ENCODE results near the gene PRKCE.

DNA sequence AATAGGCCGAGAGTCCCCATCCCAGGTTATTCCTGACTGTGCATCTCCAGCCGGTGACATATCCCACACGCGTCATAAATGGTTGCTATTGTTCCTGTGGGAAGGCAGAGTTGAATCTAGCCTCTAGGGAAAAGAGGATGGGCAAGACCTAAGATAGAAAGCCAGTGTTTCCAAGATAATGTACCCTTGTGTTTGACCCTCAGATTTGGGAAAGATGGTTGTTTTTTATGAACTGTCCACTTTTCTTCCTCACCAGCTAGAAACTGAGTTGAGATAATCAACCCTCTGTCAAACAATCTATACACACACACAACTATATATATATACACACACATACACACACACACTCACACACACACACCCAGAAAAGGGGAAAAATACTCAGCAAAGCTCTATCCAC lies 131.0 kb downstream of the PRKCE start:
- TF ChIP-seq, protein P1, sequence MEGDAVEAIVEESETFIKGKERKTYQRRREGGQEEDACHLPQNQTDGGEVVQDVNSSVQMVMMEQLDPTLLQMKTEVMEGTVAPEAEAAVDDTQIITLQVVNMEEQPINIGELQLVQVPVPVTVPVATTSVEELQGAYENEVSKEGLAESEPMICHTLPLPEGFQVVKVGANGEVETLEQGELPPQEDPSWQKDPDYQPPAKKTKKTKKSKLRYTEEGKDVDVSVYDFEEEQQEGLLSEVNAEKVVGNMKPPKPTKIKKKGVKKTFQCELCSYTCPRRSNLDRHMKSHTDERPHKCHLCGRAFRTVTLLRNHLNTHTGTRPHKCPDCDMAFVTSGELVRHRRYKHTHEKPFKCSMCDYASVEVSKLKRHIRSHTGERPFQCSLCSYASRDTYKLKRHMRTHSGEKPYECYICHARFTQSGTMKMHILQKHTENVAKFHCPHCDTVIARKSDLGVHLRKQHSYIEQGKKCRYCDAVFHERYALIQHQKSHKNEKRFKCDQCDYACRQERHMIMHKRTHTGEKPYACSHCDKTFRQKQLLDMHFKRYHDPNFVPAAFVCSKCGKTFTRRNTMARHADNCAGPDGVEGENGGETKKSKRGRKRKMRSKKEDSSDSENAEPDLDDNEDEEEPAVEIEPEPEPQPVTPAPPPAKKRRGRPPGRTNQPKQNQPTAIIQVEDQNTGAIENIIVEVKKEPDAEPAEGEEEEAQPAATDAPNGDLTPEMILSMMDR (IDR thresholded peaks at IDR 0.05; ENCODE audit: control extremely low read depth in 1 of 3, insufficient read depth in 1 of 3, low read depth in 1 of 3, low read length in 3 of 3) = no peak
- TF ChIP-seq ZNF274 (IDR thresholded peaks at IDR 0.05; ENCODE audit: borderline replicate concordance, extremely low read depth, low read length) = no peak
- no peak for TF ChIP-seq TAF1 (IDR thresholded peaks at IDR 0.05; ENCODE audit: low read depth, low read length)
